Spleen (tissue), 11 donors: ENCODE measurements around the gene ATP8A2. TPM values are rescaled to one million over a fixed set of nuclear protein-coding genes. Genes with fewer than 3 reads are reported as not detected.

Source experiments
- DNase-seq: peaks from one replicate; pipeline ENCODE4 v3.0.0-alpha.2; 2020
- H3K27ac ChIP-seq, 8 donors: fragments of 200-600 bp; sonication (generic) in 7 of 8; 1 replicate in 4 of 8; 2 replicates in 4 of 8; pipeline versions ENCODE4 v1.5.0 to v1.8.0; 2016 to 2021; ENCODE audit warnings: inconsistent platforms in 4 of 8, mild to moderate bottlenecking in 4 of 8, moderate library complexity in 1 of 8
- H3K27me3 ChIP-seq, 7 donors: fragments of 200-600 bp; sonication (generic) in 6 of 7; replicated peaks in 1 of 7; 1 replicate in 4 of 7; 2 replicates in 3 of 7; pipeline versions ENCODE4 v1.5.0 to v1.8.0; 2016 to 2021; ENCODE audit warnings: inconsistent platforms in 3 of 7, mild to moderate bottlenecking in 1 of 7
- H3K36me3 ChIP-seq, 6 donors: fragments of 200-600 bp; sonication (generic) in 5 of 6; 1 replicate in 4 of 6; 2 replicates in 2 of 6; pipeline versions ENCODE4 v1.5.0 to v1.8.0; 2016 to 2021; ENCODE audit warnings: inconsistent platforms in 2 of 6
- H3K4me1 ChIP-seq, 6 donors: fragments of 200-600 bp; sonication (generic) in 5 of 6; 1 replicate in 3 of 6; 2 replicates in 3 of 6; pipeline versions ENCODE4 v1.5.0 to v1.8.0; 2016 to 2021; ENCODE audit warnings: inconsistent platforms in 3 of 6
- H3K4me3 ChIP-seq, 8 donors: fragments of 200-600 bp; sonication (generic) in 7 of 8; 1 replicate in 4 of 8; 2 replicates in 4 of 8; pipeline versions ENCODE4 v1.5.0 to v1.8.0; 2016 to 2021; ENCODE audit warnings: inconsistent platforms in 4 of 8, mild to moderate bottlenecking in 4 of 8, moderate library complexity in 2 of 8
- H3K9me3 ChIP-seq, 8 donors: fragments of 200-600 bp; sonication (generic) in 7 of 8; 1 replicate in 4 of 8; 2 replicates in 4 of 8; pipeline versions ENCODE4 v1.5.0 to v1.8.0; 2016 to 2021; ENCODE audit warnings: inconsistent platforms in 4 of 8
- CTCF ChIP-seq, 11 experiments: fragments of 200-600 bp in 7 of 11; fragments of 450-650 bp in 4 of 11; sonication (generic) in 4 of 11; IDR thresholded peaks in 8 of 11; conservative IDR thresholded peaks in 3 of 11; 1 replicate in 7 of 11; 2 replicates in 4 of 11; pipeline versions ENCODE4 v1.4.0 to v1.8.0; 2016 to 2021; ENCODE audit warnings: antibody characterized with exemption in 11 of 11, inconsistent platforms in 4 of 11, mild to moderate bottlenecking in 1 of 11
- POLR2A ChIP-seq, 3 donors: fragments of 450-650 bp; IDR thresholded peaks; one replicate each; pipeline ENCODE4 v1.5.1; 2017; ENCODE audit warnings: antibody characterized with exemption in 3 of 3, mild to moderate bottlenecking in 1 of 3
- POLR2AphosphoS5 ChIP-seq, 3 donors: sonication (generic); formaldehyde crosslinking; IDR thresholded peaks; one replicate each; pipeline ENCODE4 v1.5.1; 2017; ENCODE audit warnings: antibody characterized with exemption in 3 of 3
- WGBS, 5 donors: extraction: QIAGEN DNeasy Blood & Tissue Kit in 3 of 5; methylation state at CpG; one replicate each; pipeline versions ENCODE4 v1.1.5 to v1.1.7; 2013 to 2018; 5-methylcytosine and 5-hydroxymethylcytosine counted together
- intact Hi-C: fragments of 100-400 bp; cut with DNase I; formaldehyde crosslinking; loops from one replicate; pipeline ENCODE4 v1.15.0; 2023; ENCODE audit warnings: low total_unique reads
- polyA plus RNA-seq, 3 donors: library from polyadenylated mRNA; stranded (reverse); fragments of 200-250 nt; gene quantifications; one replicate each; pipeline ENCODE4 v1.2.1, GENCODE V29; 2013
- total RNA-seq, 7 donors: library from RNA; depleted of rRNA in 3 of 7; stranded (reverse); fragments of >200 nt in 3 of 7; fragmentation: NEBNext Ultra II Directional in 4 of 7; extraction: Animal tissue kit (Norgen Biotek cat#: 25700) in 4 of 7; gene quantifications; one replicate each; pipeline versions ENCODE4 v1.1.0 to v1.2.1, GENCODE V29; 2016 to 2021
- donor health status: healthy with polysubstance abuse.
- donor health status: DM: no; HTN: no; CAD: no; lungs with moderate emphysema.
- donor health status: DM: no; HTN: no; CAD: no.
- donor health status: Bipolar disorder and iron deficiency.
- donor health status: healthy.
- donor health status: DM: no; HTN: no; CAD: no.
- donor health status: DM: yes; HTN: yes; CAD: no.

ATP8A2 gene
- total and polyA plus RNA-seq, 10 donors = 0.09 to 0.46 (median 0.25) TPM

DNA sequence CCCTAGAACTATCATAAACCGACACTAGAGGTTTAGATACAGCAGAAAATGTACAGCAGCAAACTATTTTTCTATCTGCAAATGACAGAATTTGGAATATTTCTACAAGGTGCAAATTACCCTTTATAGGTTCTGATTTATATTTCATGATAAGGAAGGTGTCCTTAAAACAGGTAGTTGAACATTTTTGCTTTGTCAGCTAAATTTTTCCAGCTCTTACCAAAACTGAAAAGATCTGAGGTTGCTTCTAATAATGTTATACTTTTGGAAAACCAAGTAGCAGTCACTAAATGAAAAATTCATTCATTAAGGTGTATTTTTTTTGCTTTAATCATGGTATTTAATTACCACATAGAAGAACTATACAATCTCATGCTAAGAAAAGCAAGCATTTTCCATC, 671.0 kb downstream of the ATP8A2 start:
- Histone ChIP-seq H3K9me3 (no peaks in the 10 kb centered on the region), H3K36me3 (no peaks in the 10 kb centered on the region), H3K4me1 (no peaks in the 10 kb centered on the region), H3K4me3 (no peak overlapping the region), H3K27me3 (peaks cover 0 to 38% (median 5%) of the 10 kb centered on the region in 7 donors), H3K27ac (no peak overlapping the region)
- no peak for DNase-seq
- 68 to 82% (median 76%) methylated on average over 1 of the region's 1 CpG for WGBS, 5 donors
- intact Hi-C loops = no loop called here
- TF ChIP-seq CTCF (IDR thresholded peaks at IDR 0.05 in 8 of 11, conservative IDR thresholded peaks at IDR 0.05 in 3 of 11) = no peak
- TF ChIP-seq POLR2AphosphoS5 (IDR thresholded peaks at IDR 0.05) = no peak
- TF ChIP-seq POLR2A (IDR thresholded peaks at IDR 0.05) = no peak

GRCh38 chr13:26045142-26045541, 673.4 kb downstream of the ATP8A2 start:
- Histone ChIP-seq H3K9me3 (no peaks in the 10 kb centered on the region), H3K4me1 (peaks cover 0 to 15% (median 3%) of the 10 kb centered on the region in 6 donors), H3K36me3 (no peaks in the 10 kb centered on the region), H3K4me3 (no peak overlapping the region), H3K27ac (no peak overlapping the region), H3K27me3 (peaks cover 0 to 62% (median 29%) of the 10 kb centered on the region in 7 donors)
- intact Hi-C loops = no loop called here
- DNase-seq = no peak
- TF ChIP-seq POLR2A (IDR thresholded peaks at IDR 0.05) (no peak), CTCF (IDR thresholded peaks at IDR 0.05 in 8 of 11, conservative IDR thresholded peaks at IDR 0.05 in 3 of 11) (no peak), POLR2AphosphoS5 (IDR thresholded peaks at IDR 0.05) (no peak)
- 48 to 63% (median 54%) methylated on average over 2 of the region's 2 CpGs for WGBS, 5 donors

DNA sequence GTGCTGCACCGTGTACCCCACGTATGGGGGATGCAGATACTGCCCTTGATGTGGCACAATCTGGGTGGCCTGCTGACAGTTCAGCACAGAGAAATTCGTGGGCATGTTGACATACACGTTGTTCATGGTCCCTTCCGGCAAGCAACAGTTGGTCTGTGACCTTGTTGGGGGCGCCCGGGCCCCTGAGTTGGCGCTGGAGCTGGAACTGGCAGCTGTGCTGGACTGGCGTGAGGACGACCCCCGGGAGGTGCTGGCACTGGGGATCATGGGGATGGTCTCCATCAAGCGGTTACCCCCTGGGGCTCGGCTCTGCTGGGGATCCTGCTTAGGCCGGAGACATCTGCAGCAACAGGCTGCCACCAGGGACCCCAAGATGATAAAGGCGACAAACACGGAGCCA, 674.9 kb downstream of the ATP8A2 start:
- Histone ChIP-seq H3K4me3 (no peak overlapping the region), H3K27me3 (peaks cover 8 to 77% (median 44%) of the 10 kb centered on the region in 7 donors), H3K4me1 (peaks cover 11 to 30% (median 17%) of the 10 kb centered on the region in 6 donors), H3K36me3 (no peaks in the 10 kb centered on the region), H3K9me3 (no peaks in the 10 kb centered on the region), H3K27ac (no peak overlapping the region)
- DNase-seq = no peak
- TF ChIP-seq CTCF (IDR thresholded peaks at IDR 0.05 in 8 of 11, conservative IDR thresholded peaks at IDR 0.05 in 3 of 11) (no peak), POLR2AphosphoS5 (IDR thresholded peaks at IDR 0.05) (no peak), POLR2A (IDR thresholded peaks at IDR 0.05) (no peak)
- 89 to 93% (median 92%) methylated on average over 8 to 16 of the region's 16 CpGs for WGBS, 5 donors
- intact Hi-C loops = no loop called here

- DNase-seq = no peak
- 91 to 95% (median 92%) methylated on average over 4 of the region's 4 CpGs for WGBS, 5 donors
- intact Hi-C loops = no loop called here
- Histone ChIP-seq H3K4me3 (no peak overlapping the region), H3K9me3 (no peaks in the 10 kb centered on the region), H3K4me1 (peaks cover 11 to 34% (median 20%) of the 10 kb centered on the region in 6 donors), H3K36me3 (no peaks in the 10 kb centered on the region), H3K27me3 (peaks cover 8 to 77% (median 48%) of the 10 kb centered on the region in 7 donors), H3K27ac (no peak overlapping the region)
- TF ChIP-seq CTCF (IDR thresholded peaks at IDR 0.05 in 8 of 11, conservative IDR thresholded peaks at IDR 0.05 in 3 of 11) (no peak), POLR2AphosphoS5 (IDR thresholded peaks at IDR 0.05) (no peak), POLR2A (IDR thresholded peaks at IDR 0.05) (no peak)
Observed at GRCh38 chr13:26047040-26047439, 675.3 kb downstream of the ATP8A2 start.
